COLO668 (cell line): ENCODE measurements around the gene HOXA13.

ENCODE experiments used
- DNase-seq: peaks from one replicate; lab custom pipeline; 2025; ENCODE audit not compliant: unreplicated experiment; lab: John Stamatoyannopoulos, UW

Gene HOXA13

GRCh38 chr7:27148756-27149641 is 50.9 kb downstream of the HOXA13 start:
- DNase-seq = no peak

- no peak for DNase-seq
Measured at GRCh38 chr7:27148031-27148755, 51.7 kb downstream of the HOXA13 start.

GRCh38 chr7:27147199-27148030 is 52.5 kb downstream of the HOXA13 start, which contains the start of gene HOXA6:
TSS of gene HOXA6 (minus strand) at chr7:27147774. CDS start at chr7:27147749, 25 bp downstream.
- peak; percentile 82 for DNase-seq

- DNase-seq = no peak
Measured at GRCh38 chr7:27146491-27147198, 53.2 kb downstream of the HOXA13 start.

GRCh38 chr7:27145914-27146412 is 53.9 kb downstream of the HOXA13 start:
- no peak for DNase-seq

- DNase-seq = no peak
Measured at GRCh38 chr7:27145165-27145913, 54.6 kb downstream of the HOXA13 start.

GRCh38 chr7:27144781-27145164 is 55.1 kb downstream of the HOXA13 start:
- no peak for DNase-seq
